WTC11 (cell line): Measurements from ENCODE around the gene NAV2. TPM values are rescaled to one million over a fixed set of nuclear protein-coding genes. Genes with fewer than 3 reads are reported as not detected.

Source experiments
- ATAC-seq: fragments of 200-7000 bp; cut with Tn5 transposase; 2 replicates; pipeline ENCODE4 v1.10.0; 2021; ENCODE audit warnings: mild to moderate bottlenecking, moderate library complexity
- CTCF ChIA-PET: fragments of 300-600 bp; sonication (Branson Sonifier 250); formaldehyde crosslinking; loops from one replicate; lab custom pipeline; 2021; ENCODE audit warnings: antibody characterized with exemption; lab: Charles Lee
- POLR2A ChIA-PET: fragments of 350-600 bp; sonication (Branson Sonifier 250); formaldehyde crosslinking; loops from one replicate; lab custom pipeline; 2021; ENCODE audit warnings: antibody characterized with exemption; lab: Charles Lee
- DNase-seq: peaks from one replicate; pipeline ENCODE4 v3.0.0; 2021; ENCODE audit warnings: low spot score
- H3K27ac Mint-ChIP-seq: 2 replicates; pipeline ENCODE4 v1.8.0; 2021; ENCODE audit warnings: mixed read lengths
- H3K27me3 Mint-ChIP-seq: 2 replicates; pipeline ENCODE4 v1.8.0; 2021; ENCODE audit warnings: low read depth, mild to moderate bottlenecking, moderate library complexity, mixed read lengths
- H3K36me3 Mint-ChIP-seq: 2 replicates; pipeline ENCODE4 v1.8.0; 2021; ENCODE audit warnings: mixed read lengths
- H3K4me1 Mint-ChIP-seq: 2 replicates; pipeline ENCODE4 v1.8.0; 2022; ENCODE audit warnings: mixed read lengths
- H3K4me3 Mint-ChIP-seq: 2 replicates; pipeline ENCODE4 v1.8.0; 2021; ENCODE audit warnings: mild to moderate bottlenecking, moderate library complexity, mixed read lengths
- H3K9me3 Mint-ChIP-seq: 2 replicates; pipeline ENCODE4 v1.8.0; 2021; ENCODE audit warnings: mixed read lengths
- AR ChIP-seq: fragments of 250-450 bp; sonication (Bioruptor Pico); IDR thresholded peaks from 2 replicates; pipeline ENCODE4 v1.9.0; 2021; ENCODE audit warnings: mild to moderate bottlenecking
- ETV6 ChIP-seq: sonication (generic); formaldehyde crosslinking; IDR thresholded peaks from 2 replicates; pipeline ENCODE4 v1.8.1; 2022; ENCODE audit warnings: mild to moderate bottlenecking, missing genetic modification reagents
- FOXJ3 ChIP-seq: sonication (generic); formaldehyde crosslinking; IDR thresholded peaks from 2 replicates; pipeline ENCODE4 v1.9.0; 2021; ENCODE audit warnings: missing genetic modification reagents, mild to moderate bottlenecking, borderline replicate concordance
- FOXP1 ChIP-seq: sonication (generic); formaldehyde crosslinking; IDR thresholded peaks from 2 replicates; pipeline ENCODE4 v1.8.0; 2022; ENCODE audit warnings: missing genetic modification reagents, mild to moderate bottlenecking, moderate library complexity, borderline replicate concordance
- GABPB1 ChIP-seq: sonication (generic); formaldehyde crosslinking; IDR thresholded peaks from 2 replicates; pipeline ENCODE4 v1.8.1; 2023; ENCODE audit warnings: mild to moderate bottlenecking, missing genetic modification reagents
- JAZF1 ChIP-seq: fragments of 250-450 bp; sonication (Bioruptor Pico); IDR thresholded peaks from 2 replicates; pipeline ENCODE4 v1.9.0; 2021; ENCODE audit warnings: moderate library complexity, mild to moderate bottlenecking, inconsistent platforms
- NR2C2 ChIP-seq: sonication (generic); formaldehyde crosslinking; IDR thresholded peaks from 2 replicates; pipeline ENCODE4 v1.8.0; 2022; ENCODE audit warnings: mild to moderate bottlenecking, missing genetic modification reagents
- OVOL2 ChIP-seq: fragments of 250-450 bp; sonication (Bioruptor Pico); IDR thresholded peaks from 2 replicates; pipeline ENCODE4 v1.9.0; 2021; ENCODE audit warnings: mild to moderate bottlenecking, borderline replicate concordance
- RELA ChIP-seq: sonication (generic); formaldehyde crosslinking; IDR thresholded peaks from 2 replicates; pipeline ENCODE4 v1.8.1; 2022; ENCODE audit warnings: missing genetic modification reagents, mild to moderate bottlenecking, borderline replicate concordance
- SOX15 ChIP-seq: fragments of 250-450 bp; sonication (Bioruptor Pico); IDR thresholded peaks from 2 replicates; pipeline ENCODE4 v1.9.0; 2021; ENCODE audit warnings: mild to moderate bottlenecking
- SP1 ChIP-seq: sonication (generic); formaldehyde crosslinking; conservative IDR thresholded peaks from 2 replicates; pipeline ENCODE4 v1.8.1; 2022; ENCODE audit warnings: missing genetic modification reagents
- TEAD1 ChIP-seq: sonication (generic); formaldehyde crosslinking; IDR thresholded peaks from 2 replicates; pipeline ENCODE4 v1.8.0; 2022; ENCODE audit warnings: mild to moderate bottlenecking, missing genetic modification reagents
- USF1 ChIP-seq: sonication (generic); formaldehyde crosslinking; IDR thresholded peaks from 2 replicates; pipeline ENCODE4 v1.8.0; 2022; ENCODE audit warnings: mild to moderate bottlenecking, missing genetic modification reagents
- ZNF138 ChIP-seq: sonication (generic); formaldehyde crosslinking; conservative IDR thresholded peaks from 2 replicates; pipeline ENCODE4 v1.8.1; 2022; ENCODE audit warnings: mild to moderate bottlenecking, moderate library complexity, missing genetic modification reagents
- ZNF317 ChIP-seq: sonication (generic); formaldehyde crosslinking; IDR thresholded peaks from 2 replicates; pipeline ENCODE4 v1.8.1; 2023; ENCODE audit warnings: low read depth, mild to moderate bottlenecking, moderate library complexity, missing genetic modification reagents, borderline replicate concordance
- ZNF512 ChIP-seq: sonication (generic); formaldehyde crosslinking; IDR thresholded peaks from 2 replicates; pipeline ENCODE4 v1.8.1; 2022; ENCODE audit warnings: missing genetic modification reagents, borderline replicate concordance
- ZNF671 ChIP-seq: fragments of 250-450 bp; sonication (Bioruptor Pico); IDR thresholded peaks from 2 replicates; pipeline ENCODE4 v1.8.0; 2021; ENCODE audit warnings: mild to moderate bottlenecking
- total RNA-seq: library from RNA; stranded (reverse); gene quantifications from 3 replicates; pipeline ENCODE4 v1.2.3, GENCODE V29; 2021
- TF ChIP-seq, protein P1 (sequence below): fragments of 250-450 bp; sonication (Bioruptor Pico); conservative IDR thresholded peaks from 2 replicates; pipeline ENCODE4 v1.9.0; 2021; ENCODE audit warnings: mild to moderate bottlenecking
- TF ChIP-seq, protein P2 (sequence below): fragments of 250-450 bp; sonication (Bioruptor Pico); IDR thresholded peaks from 2 replicates; pipeline ENCODE4 v2.1.2; 2022; ENCODE audit warnings: mild to moderate bottlenecking, moderate library complexity
- TF ChIP-seq, protein P3 (sequence below): fragments of 250-450 bp; sonication (Bioruptor Pico); IDR thresholded peaks from 2 replicates; pipeline ENCODE4 v1.9.0; 2021; ENCODE audit warnings: mild to moderate bottlenecking, borderline replicate concordance

Gene NAV2
- total RNA-seq, 1 experiment from 2014 or later = 42.8 TPM

- TF ChIP-seq, protein P1, sequence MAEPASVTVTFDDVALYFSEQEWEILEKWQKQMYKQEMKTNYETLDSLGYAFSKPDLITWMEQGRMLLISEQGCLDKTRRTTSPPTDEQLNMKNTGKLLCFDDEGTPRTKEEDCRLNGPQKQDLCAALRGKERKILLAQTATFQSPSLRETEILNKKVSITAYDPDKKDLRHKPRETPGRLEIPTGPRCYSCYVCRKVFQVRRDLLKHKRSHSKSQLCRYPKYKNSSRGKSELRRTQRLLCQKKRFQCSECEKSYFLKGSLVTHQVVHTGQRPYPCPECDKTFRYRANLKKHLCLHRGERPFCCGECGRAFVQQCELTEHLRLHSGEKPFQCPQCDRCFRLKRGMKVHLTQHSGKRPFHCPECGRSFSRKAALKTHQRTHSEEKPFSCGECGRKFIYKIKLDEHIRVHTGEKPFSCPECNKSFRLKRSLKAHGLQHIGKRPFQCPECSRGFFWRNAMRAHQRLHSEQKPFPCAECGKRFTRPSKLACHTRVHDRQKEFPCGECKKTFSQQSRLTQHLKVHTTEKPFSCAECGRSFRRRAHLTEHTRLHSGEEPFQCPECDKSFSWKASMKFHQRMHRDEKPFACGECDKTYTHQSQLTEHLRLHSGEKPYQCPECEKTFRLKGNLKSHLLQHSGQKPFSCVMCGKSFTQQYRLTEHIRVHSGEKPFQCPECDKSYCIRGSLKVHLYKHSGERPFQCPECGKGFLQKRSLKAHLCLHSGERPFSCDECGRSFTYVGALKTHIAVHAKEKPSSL = no peak
- TF ChIP-seq TEAD1 (CRISPR knock-in tag) = no peak
- TF ChIP-seq RELA (CRISPR knock-in tag) = no peak
- TF ChIP-seq, all 79 proteins: peak for 0
Observed at GRCh38 chr11:19818619-19819018, 106.0 kb downstream of the NAV2 start (continued).

GRCh38 chr11:19819148-19819547, 106.5 kb downstream of the NAV2 start:
- ATAC-seq = no peak
- peaks cover 77% of the 10 kb centered on the region for H3K4me1 Mint-ChIP-seq

GRCh38 chr11:19820100-19820499, 107.5 kb downstream of the NAV2 start:
- ATAC-seq = no peak
- ChIA-PET POLR2A (interaction anchor here (1.0 kb wide), 1 partner anchor 42 kb away, joined by 3 read pairs; no protein-coding TSS in a partner anchor), CTCF (interaction anchor here (0.8 kb wide), 1 partner anchor 41 kb away, joined by 3 read pairs; no protein-coding TSS in a partner anchor)
- H3K36me3 Mint-ChIP-seq = peaks cover 15% of the 10 kb centered on the region
- no peaks in the 10 kb centered on the region for H3K9me3 Mint-ChIP-seq
- H3K27ac Mint-ChIP-seq = peak overlapping the region; percentile 93
- H3K4me1 Mint-ChIP-seq = peaks cover 68% of the 10 kb centered on the region
- no peaks in the 10 kb centered on the region for H3K27me3 Mint-ChIP-seq
- no peak for DNase-seq
- no peak overlapping the region for H3K4me3 Mint-ChIP-seq
- TF ChIP-seq GABPB1 (CRISPR knock-in tag) (no peak), ZNF138 (CRISPR knock-in tag) (no peak), ETV6 (CRISPR knock-in tag) (no peak), FOXJ3 (CRISPR knock-in tag) (no peak), NR2C2 (CRISPR knock-in tag) (no peak), AR (CRISPR knock-in tag) (no peak), OVOL2 (CRISPR knock-in tag) (no peak), USF1 (CRISPR knock-in tag) (no peak), ZNF512 (no peak), ZNF671 (no peak), FOXP1 (CRISPR knock-in tag) (no peak), JAZF1 (CRISPR knock-in tag) (no peak), ZNF317 (CRISPR knock-in tag) (no peak)
- TF ChIP-seq, protein P2, sequence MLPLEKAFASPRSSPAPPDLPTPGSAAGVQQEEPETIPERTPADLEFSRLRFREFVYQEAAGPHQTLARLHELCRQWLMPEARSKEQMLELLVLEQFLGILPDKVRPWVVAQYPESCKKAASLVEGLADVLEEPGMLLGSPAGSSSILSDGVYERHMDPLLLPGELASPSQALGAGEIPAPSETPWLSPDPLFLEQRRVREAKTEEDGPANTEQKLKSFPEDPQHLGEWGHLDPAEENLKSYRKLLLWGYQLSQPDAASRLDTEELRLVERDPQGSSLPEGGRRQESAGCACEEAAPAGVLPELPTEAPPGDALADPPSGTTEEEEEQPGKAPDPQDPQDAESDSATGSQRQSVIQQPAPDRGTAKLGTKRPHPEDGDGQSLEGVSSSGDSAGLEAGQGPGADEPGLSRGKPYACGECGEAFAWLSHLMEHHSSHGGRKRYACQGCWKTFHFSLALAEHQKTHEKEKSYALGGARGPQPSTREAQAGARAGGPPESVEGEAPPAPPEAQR (CRISPR knock-in tag) = no peak
- TF ChIP-seq, protein P3, sequence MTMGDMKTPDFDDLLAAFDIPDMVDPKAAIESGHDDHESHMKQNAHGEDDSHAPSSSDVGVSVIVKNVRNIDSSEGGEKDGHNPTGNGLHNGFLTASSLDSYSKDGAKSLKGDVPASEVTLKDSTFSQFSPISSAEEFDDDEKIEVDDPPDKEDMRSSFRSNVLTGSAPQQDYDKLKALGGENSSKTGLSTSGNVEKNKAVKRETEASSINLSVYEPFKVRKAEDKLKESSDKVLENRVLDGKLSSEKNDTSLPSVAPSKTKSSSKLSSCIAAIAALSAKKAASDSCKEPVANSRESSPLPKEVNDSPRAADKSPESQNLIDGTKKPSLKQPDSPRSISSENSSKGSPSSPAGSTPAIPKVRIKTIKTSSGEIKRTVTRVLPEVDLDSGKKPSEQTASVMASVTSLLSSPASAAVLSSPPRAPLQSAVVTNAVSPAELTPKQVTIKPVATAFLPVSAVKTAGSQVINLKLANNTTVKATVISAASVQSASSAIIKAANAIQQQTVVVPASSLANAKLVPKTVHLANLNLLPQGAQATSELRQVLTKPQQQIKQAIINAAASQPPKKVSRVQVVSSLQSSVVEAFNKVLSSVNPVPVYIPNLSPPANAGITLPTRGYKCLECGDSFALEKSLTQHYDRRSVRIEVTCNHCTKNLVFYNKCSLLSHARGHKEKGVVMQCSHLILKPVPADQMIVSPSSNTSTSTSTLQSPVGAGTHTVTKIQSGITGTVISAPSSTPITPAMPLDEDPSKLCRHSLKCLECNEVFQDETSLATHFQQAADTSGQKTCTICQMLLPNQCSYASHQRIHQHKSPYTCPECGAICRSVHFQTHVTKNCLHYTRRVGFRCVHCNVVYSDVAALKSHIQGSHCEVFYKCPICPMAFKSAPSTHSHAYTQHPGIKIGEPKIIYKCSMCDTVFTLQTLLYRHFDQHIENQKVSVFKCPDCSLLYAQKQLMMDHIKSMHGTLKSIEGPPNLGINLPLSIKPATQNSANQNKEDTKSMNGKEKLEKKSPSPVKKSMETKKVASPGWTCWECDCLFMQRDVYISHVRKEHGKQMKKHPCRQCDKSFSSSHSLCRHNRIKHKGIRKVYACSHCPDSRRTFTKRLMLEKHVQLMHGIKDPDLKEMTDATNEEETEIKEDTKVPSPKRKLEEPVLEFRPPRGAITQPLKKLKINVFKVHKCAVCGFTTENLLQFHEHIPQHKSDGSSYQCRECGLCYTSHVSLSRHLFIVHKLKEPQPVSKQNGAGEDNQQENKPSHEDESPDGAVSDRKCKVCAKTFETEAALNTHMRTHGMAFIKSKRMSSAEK (CRISPR knock-in tag) = no peak

More at GRCh38 chr11:19819148-19819547, 106.5 kb downstream of the NAV2 start:
- peaks cover 15% of the 10 kb centered on the region for H3K36me3 Mint-ChIP-seq
- ChIA-PET POLR2A (interaction anchor here (1.3 kb wide), 1 partner anchor 9 kb away, joined by 5 read pairs; no protein-coding TSS in a partner anchor), CTCF (interaction anchor here (1.4 to 3.2 kb wide), 2 partner anchors 11 to 85 kb away, joined by 4 to 26 read pairs; no protein-coding TSS in a partner anchor)
- TF ChIP-seq SP1 (0 out of 2 replicates have a peak, but pooled peaks have one; percentile 28), SOX15 (CRISPR knock-in tag) (no peak)
- DNase-seq = no peak
- peak overlapping the region; percentile 93 for H3K27ac Mint-ChIP-seq
- H3K27me3 Mint-ChIP-seq = no peaks in the 10 kb centered on the region
- no peaks in the 10 kb centered on the region for H3K9me3 Mint-ChIP-seq
- H3K4me3 Mint-ChIP-seq = peak overlapping the region; percentile 27
